PC-3 (cell line): ENCODE results near the gene PABPC1L. TPM values are rescaled to one million over a fixed set of nuclear protein-coding genes. Genes with fewer than 3 reads are reported as not detected.
"Not testable (repeated sequence)": the region's sequence is repeated elsewhere in the genome, so short reads cannot be mapped to it uniquely, and the experiment has no call there.

ENCODE experiments used
- ATAC-seq: fragments of 200-7000 bp; cut with Tn5 transposase; 2 replicates; pipeline ENCODE4 v1.9.1; 2020; ENCODE audit warnings: mild to moderate bottlenecking, moderate library complexity
- BruUV-seq: library from RNA; stranded (reverse); fragments of 400-500 nt; replicated peaks from 2 replicates; lab custom pipeline; 2021; lab: Mats Ljungman, UMichigan
- CTCF ChIA-PET: fragments of 300-600 bp; sonication (Branson Sonifier 250); formaldehyde crosslinking; loops from one replicate; lab custom pipeline; 2022; ENCODE audit warnings: antibody characterized with exemption; lab: Charles Lee
- POLR2A ChIA-PET: fragments of 300-600 bp; sonication (Branson Sonifier 250); formaldehyde crosslinking; loops from one replicate; lab custom pipeline; 2022; ENCODE audit warnings: antibody characterized with exemption; ENCODE audit not compliant: unreplicated experiment; lab: Charles Lee
- DNase-seq: peaks from one replicate; pipeline ENCODE4 v3.0.0-alpha.2; 2015
- H2AFZ ChIP-seq: fragments of 300-600 bp; sonication (generic); 2 replicates; pipeline ENCODE4 v1.6.0; 2016; ENCODE audit warnings: antibody characterized with exemption, low read length
- H3F3A ChIP-seq: fragments of 300-600 bp; sonication (generic); one replicate; pipeline ENCODE4 v1.6.0; 2017; ENCODE audit warnings: antibody characterized with exemption, low read length, control low read depth, mild to moderate bottlenecking; ENCODE audit not compliant: unreplicated experiment
- H3K27ac ChIP-seq: fragments of 300-600 bp; sonication (generic); 2 replicates; pipeline ENCODE4 v1.5.1; 2016; ENCODE audit warnings: mild to moderate bottlenecking, low read length
- H3K27me3 ChIP-seq: fragments of 300-600 bp; sonication (generic); 2 replicates; pipeline ENCODE4 v1.6.1; 2016; ENCODE audit warnings: low read length, mixed read lengths
- H3K36me3 ChIP-seq: fragments of 300-600 bp; sonication (generic); 2 replicates; pipeline ENCODE4 v1.6.1; 2016; ENCODE audit warnings: low read depth, mixed run types, low read length, mixed read lengths
- H3K4me1 ChIP-seq: fragments of 300-600 bp; sonication (generic); 2 replicates; pipeline ENCODE4 v1.5.1; 2016; ENCODE audit warnings: low read length; ENCODE audit not compliant: insufficient read depth
- H3K4me2 ChIP-seq: fragments of 300-600 bp; sonication (generic); 2 replicates; pipeline ENCODE4 v1.6.0; 2016; ENCODE audit warnings: low read length
- H3K4me3 ChIP-seq: fragments of 300-600 bp; sonication (generic); 2 replicates; pipeline ENCODE4 v1.5.1; 2016; ENCODE audit warnings: mild to moderate bottlenecking, low read length, mixed read lengths
- H3K79me2 ChIP-seq: fragments of 300-600 bp; sonication (generic); 2 replicates; pipeline ENCODE4 v1.6.1; 2017; ENCODE audit warnings: low read length, mixed read lengths
- H3K9ac ChIP-seq: fragments of 300-600 bp; sonication (generic); 2 replicates; pipeline ENCODE4 v1.6.0; 2016; ENCODE audit warnings: mild to moderate bottlenecking, low read length
- H3K9me2 ChIP-seq: fragments of 300-600 bp; sonication (generic); replicated peaks from 2 replicates; pipeline ENCODE4 v1.6.1; 2016; ENCODE audit warnings: mixed run types, low read length, mixed read lengths
- H3K9me3 ChIP-seq: fragments of 300-600 bp; sonication (generic); 2 replicates; pipeline ENCODE4 v1.6.1; 2016; ENCODE audit warnings: low read length, mixed read lengths
- H4K20me1 ChIP-seq: fragments of 300-600 bp; sonication (generic); 2 replicates; pipeline ENCODE4 v1.6.1; 2016; ENCODE audit warnings: low read length, mixed read lengths
- EZH2 ChIP-seq: fragments of 300-600 bp; sonication (generic); IDR thresholded peaks from one replicate; pipeline ENCODE4 v1.6.1; 2017; ENCODE audit warnings: antibody characterized with exemption, mild to moderate bottlenecking, low read length; ENCODE audit not compliant: unreplicated experiment
- EZH2phosphoT487 ChIP-seq: fragments of 300-600 bp; sonication (generic); IDR thresholded peaks from 2 replicates; pipeline ENCODE4 v1.6.1; 2018; ENCODE audit warnings: mild to moderate bottlenecking, antibody characterized with exemption, low read length, borderline replicate concordance
- intact Hi-C: fragments of 100-400 bp; cut with micrococcal nuclease; formaldehyde crosslinking; loops from 2 replicates; pipeline ENCODE4 v1.9.0; 2023
- total RNA-seq: library from RNA; depleted of rRNA; stranded (reverse); fragments of >200 nt; gene quantifications from 2 replicates; pipeline ENCODE4 v1.2.3, GENCODE V29; 2014
- TF ChIP-seq, protein P1 (sequence below): fragments of 300-600 bp; sonication (generic); conservative IDR thresholded peaks from 2 replicates; pipeline ENCODE4 v1.5.1; 2017; ENCODE audit warnings: antibody characterized with exemption, low read depth, mild to moderate bottlenecking, low read length

PABPC1L gene
- total RNA-seq, 1 experiment from 2014 or later = 32.0 TPM

DNA sequence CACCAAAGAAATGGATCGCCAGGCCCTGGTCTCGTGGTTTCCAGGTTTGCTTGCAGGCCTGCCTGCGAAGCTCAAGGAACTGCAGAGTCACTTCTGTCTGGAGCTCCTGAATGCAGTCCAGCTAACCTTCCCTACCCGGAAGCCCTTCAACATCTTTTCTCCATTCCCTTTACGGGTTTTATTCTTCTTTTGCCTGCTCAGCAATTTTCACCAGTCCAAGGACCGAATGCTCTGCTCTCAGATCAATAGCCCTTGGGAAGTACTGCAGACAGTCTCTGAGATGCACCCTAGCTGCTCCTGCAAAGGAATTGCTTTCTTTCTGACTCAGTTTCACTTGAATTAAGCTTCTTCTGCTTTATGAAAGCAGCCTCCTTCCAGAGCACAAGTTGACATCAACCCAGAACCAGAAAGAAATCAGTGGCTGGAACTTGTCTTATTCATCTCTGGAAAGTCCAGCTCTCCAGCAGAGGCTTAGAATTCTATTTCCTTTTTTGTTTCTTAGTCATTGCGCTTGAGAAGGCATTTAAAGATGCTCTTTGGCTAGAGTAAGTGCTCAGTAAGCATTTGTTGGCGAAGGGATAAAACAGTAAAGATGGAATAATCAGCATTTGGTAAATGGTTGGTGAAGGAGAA is 43.0 kb upstream of the PABPC1L start:
- Histone ChIP-seq H3K9me3 (no peaks in the 10 kb centered on the region), H3K36me3 (no peaks in the 10 kb centered on the region), H3K27ac (no peak overlapping the region), H3K9ac (no peak overlapping the region), H4K20me1 (no peaks in the 10 kb centered on the region), H3K9me2 (no peaks in the 10 kb centered on the region), H3K79me2 (no peaks in the 10 kb centered on the region), H3K4me1 (peaks cover 3% of the 10 kb centered on the region; the same call in 1 of the 2 replicates), H3F3A (no peaks in the 10 kb centered on the region), H3K4me3 (no peak overlapping the region), H3K27me3 (0 out of 2 replicates have a peak, but pooled peaks cover 6% of the 10 kb centered on the region), H2AFZ (0 out of 2 replicates have a peak overlapping the region, but pooled peaks have one; percentile 29), H3K4me2 (no peak overlapping the region; the same call in 1 of the 2 replicates)
- CTCF ChIA-PET = interaction anchor here (0.6 to 1.5 kb wide), 5 partner anchors 92 to 182 kb away, joined by 3 to 13 read pairs (median 3); no protein-coding TSS in a partner anchor
- no peak for DNase-seq
- no peak for TF ChIP-seq EZH2phosphoT487
- TF ChIP-seq, protein P1, sequence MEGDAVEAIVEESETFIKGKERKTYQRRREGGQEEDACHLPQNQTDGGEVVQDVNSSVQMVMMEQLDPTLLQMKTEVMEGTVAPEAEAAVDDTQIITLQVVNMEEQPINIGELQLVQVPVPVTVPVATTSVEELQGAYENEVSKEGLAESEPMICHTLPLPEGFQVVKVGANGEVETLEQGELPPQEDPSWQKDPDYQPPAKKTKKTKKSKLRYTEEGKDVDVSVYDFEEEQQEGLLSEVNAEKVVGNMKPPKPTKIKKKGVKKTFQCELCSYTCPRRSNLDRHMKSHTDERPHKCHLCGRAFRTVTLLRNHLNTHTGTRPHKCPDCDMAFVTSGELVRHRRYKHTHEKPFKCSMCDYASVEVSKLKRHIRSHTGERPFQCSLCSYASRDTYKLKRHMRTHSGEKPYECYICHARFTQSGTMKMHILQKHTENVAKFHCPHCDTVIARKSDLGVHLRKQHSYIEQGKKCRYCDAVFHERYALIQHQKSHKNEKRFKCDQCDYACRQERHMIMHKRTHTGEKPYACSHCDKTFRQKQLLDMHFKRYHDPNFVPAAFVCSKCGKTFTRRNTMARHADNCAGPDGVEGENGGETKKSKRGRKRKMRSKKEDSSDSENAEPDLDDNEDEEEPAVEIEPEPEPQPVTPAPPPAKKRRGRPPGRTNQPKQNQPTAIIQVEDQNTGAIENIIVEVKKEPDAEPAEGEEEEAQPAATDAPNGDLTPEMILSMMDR = no peak
- intact Hi-C loops = loop anchor here (1.0 to 2.0 kb wide), 2 partner anchors 120 to 182 kb away; no protein-coding TSS in a partner anchor
- POLR2A ChIA-PET = no interaction called here
- no peak for ATAC-seq
- no TSS peak for BruUV-seq

DNA sequence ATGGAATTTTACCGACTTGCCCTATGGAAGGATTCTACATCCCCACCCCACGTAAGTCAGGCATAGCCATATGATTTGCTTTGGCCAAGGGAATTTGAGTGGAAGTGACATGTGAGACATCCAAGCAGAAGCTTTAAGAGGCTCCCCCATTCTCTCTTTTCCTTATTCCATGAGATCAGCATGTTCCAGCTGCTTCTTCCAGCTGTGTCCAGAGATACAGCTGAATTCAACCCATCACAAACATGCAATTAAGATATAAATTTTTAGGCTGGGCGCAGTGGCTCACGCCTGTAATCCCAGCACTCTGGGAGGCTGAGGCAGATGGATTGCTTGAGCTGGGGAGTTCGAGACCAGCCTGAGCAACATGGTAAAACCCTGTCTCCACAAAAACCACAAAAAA is 40.4 kb upstream of the PABPC1L start:
- ChIA-PET POLR2A (interaction anchor here (0.6 kb wide), 1 partner anchor 475 kb away, joined by 3 read pairs; no protein-coding TSS in a partner anchor), CTCF (interaction anchor here (0.6 kb wide), 1 partner anchor 40 kb away, joined by 8 read pairs; the partner anchor contains the start of gene PABPC1L)
- intact Hi-C loops = no loop called here
- no peak for TF ChIP-seq EZH2
- TF ChIP-seq, protein P1 = no peak
- TF ChIP-seq EZH2phosphoT487 = no peak
- Histone ChIP-seq H4K20me1 (no peaks in the 10 kb centered on the region), H3K27me3 (peaks cover 6% of the 10 kb centered on the region; the same call in 1 of the 2 replicates), H3K4me1 (no peaks in the 10 kb centered on the region), H3K4me3 (no peak overlapping the region), H3K9me3 (no peaks in the 10 kb centered on the region), H3F3A (no peaks in the 10 kb centered on the region), H3K9me2 (no peaks in the 10 kb centered on the region), H3K9ac (no peak overlapping the region), H3K79me2 (no peaks in the 10 kb centered on the region), H3K27ac (no peak overlapping the region), H2AFZ (no peak overlapping the region), H3K36me3 (no peaks in the 10 kb centered on the region), H3K4me2 (no peak overlapping the region)
- ATAC-seq (no peak), DNase-seq (no peak)
- BruUV-seq = no TSS peak

DNA sequence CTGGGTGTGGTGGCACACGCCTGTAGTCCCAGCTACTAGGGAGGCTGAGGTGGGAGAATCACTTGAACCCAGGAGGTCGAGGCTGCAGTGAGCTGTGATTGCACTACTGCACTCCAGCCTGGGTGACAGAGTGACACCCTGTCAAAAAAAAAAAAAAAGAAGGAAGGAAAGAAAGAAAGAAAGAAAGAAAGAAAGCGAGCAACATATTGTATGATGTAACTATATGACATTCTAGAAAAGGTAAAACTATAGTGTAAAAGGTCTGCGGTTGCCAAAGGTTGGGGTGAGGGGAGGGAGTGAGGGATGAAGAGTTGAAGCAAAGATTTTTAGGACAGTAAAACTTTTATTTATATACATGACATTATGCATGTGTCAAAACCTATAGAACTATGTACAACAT is 27.5 kb upstream of the PABPC1L start:
- POLR2A ChIA-PET, ATAC-seq, CTCF ChIA-PET, H3K9me2 ChIP-seq, H3K9ac ChIP-seq, H3K9me3 ChIP-seq, BruUV-seq, H3F3A ChIP-seq, H3K27me3 ChIP-seq, H3K27ac ChIP-seq, intact Hi-C loops, H3K36me3 ChIP-seq, DNase-seq, H2AFZ ChIP-seq, H3K4me2 ChIP-seq, H3K4me3 ChIP-seq: not testable (repeated sequence)
- H3K4me1 ChIP-seq = peaks cover 11% of the 10 kb centered on the region
- H3K79me2 ChIP-seq = peaks cover 25% of the 10 kb centered on the region
- peaks cover 14% of the 10 kb centered on the region for H4K20me1 ChIP-seq
